Left ventricle myocardium inferior (tissue), 1 donor: ENCODE measurements around the gene STRN. TPM values are rescaled to one million over a fixed set of nuclear protein-coding genes. Genes with fewer than 3 reads are reported as not detected.

Experiments
- DNase-seq: peaks from one replicate; pipeline ENCODE4 v3.0.0-alpha.2; 2020
- H3K27ac ChIP-seq: fragments of 200-600 bp; replicated peaks from 2 replicates; pipeline ENCODE4 v1.8.0; 2021
- H3K27me3 ChIP-seq: fragments of 200-600 bp; 2 replicates; pipeline ENCODE4 v1.8.0; 2021; ENCODE audit warnings: low read depth
- H3K36me3 ChIP-seq: fragments of 200-600 bp; 2 replicates; pipeline ENCODE4 v1.8.0; 2021
- H3K4me1 ChIP-seq: fragments of 200-600 bp; 2 replicates; pipeline ENCODE4 v1.8.0; 2021
- H3K4me3 ChIP-seq: fragments of 200-600 bp; 2 replicates; pipeline ENCODE4 v1.8.0; 2021; ENCODE audit warnings: mild to moderate bottlenecking, moderate library complexity
- H3K9me3 ChIP-seq: fragments of 200-600 bp; replicated peaks from 2 replicates; pipeline ENCODE4 v1.8.0; 2021
- intact Hi-C: fragments of 100-400 bp; cut with micrococcal nuclease; formaldehyde crosslinking; loops from one replicate; pipeline ENCODE4 v1.11.0; 2022
- total RNA-seq: library from RNA; stranded (reverse); fragmentation: NEBNext Ultra II Directional; extraction: Animal tissue kit (Norgen Biotek cat#: 25700); gene quantifications from one replicate; pipeline ENCODE4 v1.2.1, GENCODE V29; 2021
- TF ChIP-seq, protein P1 (sequence below): fragments of 200-600 bp; IDR thresholded peaks from 2 replicates; pipeline ENCODE4 v1.8.0; 2021; ENCODE audit warnings: antibody characterized with exemption, mild to moderate bottlenecking, borderline replicate concordance
- donor health status: DM: no; HTN: yes; CAD: no; lungs with severe emphysema.

Gene STRN
- total RNA-seq, 1 donor from 2014 or later = 55.2 TPM

DNA sequence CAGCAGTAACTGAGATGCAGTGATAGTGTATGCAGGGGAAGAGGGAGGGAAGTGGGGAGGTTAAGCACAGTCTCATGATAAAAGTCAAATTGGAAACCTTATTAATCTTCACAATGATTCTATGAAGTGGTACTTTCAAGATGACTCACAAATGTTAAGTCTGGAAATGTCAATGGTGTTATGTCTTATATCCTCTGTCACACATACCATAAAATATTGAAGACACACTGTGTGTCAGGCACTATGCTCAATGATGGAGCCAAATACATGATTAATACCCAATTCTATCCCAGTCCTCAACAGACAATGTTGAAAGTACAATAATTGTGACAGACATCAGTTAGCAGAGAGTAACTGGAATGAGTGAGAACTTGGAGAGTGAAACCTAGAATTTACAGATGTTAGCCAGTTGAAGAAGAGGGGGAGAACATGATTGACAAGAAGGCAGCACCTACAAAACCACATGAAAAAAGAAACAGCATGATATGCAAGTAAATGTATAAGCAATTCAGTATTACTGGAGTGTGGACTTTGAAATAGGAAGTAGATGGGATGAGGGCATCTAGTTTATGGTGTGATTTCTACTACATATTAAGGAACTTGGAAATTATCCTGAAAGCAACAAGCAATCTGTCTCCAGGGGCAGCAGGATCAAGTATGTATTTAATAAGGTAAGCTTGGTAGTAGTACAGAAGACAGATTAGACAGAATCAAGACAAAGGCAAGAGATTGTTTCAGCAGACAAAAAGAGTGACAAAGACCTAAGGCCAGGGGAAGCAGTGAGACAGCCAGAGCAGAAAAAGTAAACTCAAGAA is 107.6 kb downstream of the STRN start:
- H3K4me3 ChIP-seq = no peak overlapping the region
- peaks cover 66% of the 10 kb centered on the region for H3K36me3 ChIP-seq
- H3K9me3 ChIP-seq = no peaks in the 10 kb centered on the region
- TF ChIP-seq, protein P1, sequence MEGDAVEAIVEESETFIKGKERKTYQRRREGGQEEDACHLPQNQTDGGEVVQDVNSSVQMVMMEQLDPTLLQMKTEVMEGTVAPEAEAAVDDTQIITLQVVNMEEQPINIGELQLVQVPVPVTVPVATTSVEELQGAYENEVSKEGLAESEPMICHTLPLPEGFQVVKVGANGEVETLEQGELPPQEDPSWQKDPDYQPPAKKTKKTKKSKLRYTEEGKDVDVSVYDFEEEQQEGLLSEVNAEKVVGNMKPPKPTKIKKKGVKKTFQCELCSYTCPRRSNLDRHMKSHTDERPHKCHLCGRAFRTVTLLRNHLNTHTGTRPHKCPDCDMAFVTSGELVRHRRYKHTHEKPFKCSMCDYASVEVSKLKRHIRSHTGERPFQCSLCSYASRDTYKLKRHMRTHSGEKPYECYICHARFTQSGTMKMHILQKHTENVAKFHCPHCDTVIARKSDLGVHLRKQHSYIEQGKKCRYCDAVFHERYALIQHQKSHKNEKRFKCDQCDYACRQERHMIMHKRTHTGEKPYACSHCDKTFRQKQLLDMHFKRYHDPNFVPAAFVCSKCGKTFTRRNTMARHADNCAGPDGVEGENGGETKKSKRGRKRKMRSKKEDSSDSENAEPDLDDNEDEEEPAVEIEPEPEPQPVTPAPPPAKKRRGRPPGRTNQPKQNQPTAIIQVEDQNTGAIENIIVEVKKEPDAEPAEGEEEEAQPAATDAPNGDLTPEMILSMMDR = no peak
- H3K4me1 ChIP-seq = no peaks in the 10 kb centered on the region
- DNase-seq = no peak
- H3K27me3 ChIP-seq = no peaks in the 10 kb centered on the region
- intact Hi-C loops = no loop called here
- H3K27ac ChIP-seq = no peak overlapping the region

DNA sequence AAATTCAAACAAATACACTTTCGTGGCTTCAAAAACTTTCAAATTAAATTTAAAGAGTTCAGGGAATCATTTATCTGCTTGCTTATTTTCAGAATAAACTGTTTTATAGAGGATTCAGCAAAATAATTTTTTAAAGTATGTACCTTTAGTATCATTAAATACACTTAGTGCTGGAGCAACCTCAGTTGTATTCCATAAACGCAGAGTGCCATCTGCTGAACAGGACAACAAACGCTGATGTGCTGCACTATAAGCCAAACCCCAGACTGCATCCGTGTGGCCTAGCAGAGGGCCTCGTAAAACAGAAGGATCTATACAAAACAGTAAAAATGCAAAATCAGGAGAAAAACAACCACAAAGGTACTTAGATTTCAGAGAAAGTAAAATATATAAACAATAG is 108.6 kb downstream of the STRN start:
- no peaks in the 10 kb centered on the region for H3K9me3 ChIP-seq
- intact Hi-C loops = no loop called here
- peaks cover 73% of the 10 kb centered on the region for H3K36me3 ChIP-seq
- H3K4me1 ChIP-seq = no peaks in the 10 kb centered on the region
- no peak overlapping the region for H3K4me3 ChIP-seq
- no peak for DNase-seq
- no peaks in the 10 kb centered on the region for H3K27me3 ChIP-seq
- no peak overlapping the region for H3K27ac ChIP-seq
- TF ChIP-seq, protein P1 = no peak

DNA sequence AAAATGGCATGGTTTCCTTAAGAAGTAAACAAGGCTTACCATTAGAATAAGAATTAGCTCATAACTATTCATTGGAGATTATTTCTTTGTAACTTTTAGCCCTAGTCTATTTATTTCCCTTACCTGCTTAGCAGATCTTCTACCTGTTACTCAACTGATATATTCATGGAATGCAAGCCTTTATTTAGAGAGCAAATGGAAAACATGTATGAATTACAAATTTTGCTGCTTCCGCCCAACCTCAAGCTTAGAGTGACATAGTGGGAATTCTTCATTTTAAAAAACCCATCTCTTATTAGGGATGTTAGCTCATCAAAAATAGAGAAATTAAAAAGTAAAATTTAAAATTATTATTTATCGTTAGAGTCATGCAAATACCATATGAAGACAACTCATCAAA is 110.9 kb downstream of the STRN start:
- Histone ChIP-seq H3K4me1 (no peaks in the 10 kb centered on the region), H3K4me3 (no peak overlapping the region), H3K36me3 (peaks cover 86% of the 10 kb centered on the region), H3K27ac (no peak overlapping the region), H3K27me3 (no peaks in the 10 kb centered on the region), H3K9me3 (no peaks in the 10 kb centered on the region)
- DNase-seq = no peak
- intact Hi-C loops = no loop called here
- TF ChIP-seq, protein P1 = no peak

DNA sequence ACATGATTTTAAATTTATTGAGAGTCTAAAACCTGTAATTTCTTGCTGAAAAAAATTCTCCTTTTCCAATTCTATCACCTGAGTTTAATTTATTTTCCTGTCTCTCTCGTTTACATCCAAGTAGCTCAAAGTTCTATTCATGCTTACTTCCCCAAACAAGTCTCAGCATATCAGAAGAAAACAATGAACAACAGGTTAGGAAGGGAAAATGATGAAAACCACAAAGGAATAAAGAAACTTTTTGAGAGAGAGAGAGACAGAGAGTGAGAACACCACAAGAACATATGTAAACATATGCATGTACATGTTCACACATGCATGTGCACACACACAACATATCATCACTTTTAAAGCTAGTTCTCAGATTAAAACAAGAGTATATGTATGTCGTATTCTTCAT is 112.1 kb downstream of the STRN start:
- H3K36me3 ChIP-seq = peaks cover 86% of the 10 kb centered on the region
- DNase-seq = no peak
- H3K4me1 ChIP-seq = no peaks in the 10 kb centered on the region
- H3K9me3 ChIP-seq = no peaks in the 10 kb centered on the region
- intact Hi-C loops = no loop called here
- TF ChIP-seq, protein P1 = no peak
- no peaks in the 10 kb centered on the region for H3K27me3 ChIP-seq
- H3K27ac ChIP-seq = no peak overlapping the region
- H3K4me3 ChIP-seq = no peak overlapping the region

DNA sequence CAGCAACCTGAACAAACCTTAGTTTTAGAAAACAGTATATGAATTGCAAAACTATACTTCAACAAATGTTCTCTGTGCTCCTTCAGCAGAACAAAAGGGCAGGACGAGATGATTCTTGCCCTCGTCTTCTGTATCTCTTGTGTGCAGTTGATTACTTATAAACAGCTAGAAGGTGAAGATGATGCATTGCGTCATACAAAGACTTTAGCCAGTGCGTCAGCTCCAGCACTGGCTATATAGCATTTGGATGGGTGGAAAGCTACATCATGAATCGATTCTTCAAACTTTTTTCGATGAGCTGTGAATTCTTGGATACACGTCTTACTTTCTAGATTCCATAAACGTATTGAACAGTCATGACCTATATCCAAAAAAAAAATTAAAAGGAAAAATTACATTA is 117.1 kb downstream of the STRN start:
- Histone ChIP-seq H3K36me3 (peaks cover 64% of the 10 kb centered on the region), H3K9me3 (no peaks in the 10 kb centered on the region), H3K27me3 (no peaks in the 10 kb centered on the region), H3K4me1 (no peaks in the 10 kb centered on the region), H3K4me3 (no peak overlapping the region), H3K27ac (no peak overlapping the region)
- TF ChIP-seq, protein P1 = no peak
- intact Hi-C loops = no loop called here
- no peak for DNase-seq
